GM12878 (cell line): ENCODE measurements around the gene RAP1GAP2. TPM values are rescaled to one million over a fixed set of nuclear protein-coding genes. Genes with fewer than 3 reads are reported as not detected.

Source experiments
- ATAC-seq: fragments of 200-7000 bp; cut with Tn5 transposase; 3 replicates; pipeline ENCODE4 v1.9.1; 2020; ENCODE audit warnings: mild to moderate bottlenecking, moderate library complexity
- BruUV-seq: library from RNA; stranded (reverse); fragments of 400-500 nt; replicated peaks from 2 replicates; lab custom pipeline; 2021; lab: Mats Ljungman, UMichigan
- CTCF ChIA-PET: fragments of 300-600 bp; sonication (Branson Sonifier 250); formaldehyde crosslinking; extraction: SDS; loops from one replicate; lab custom pipeline; 2021; ENCODE audit warnings: inconsistent platforms; lab: Yijun Ruan, JAX
- POLR2A ChIA-PET: fragments of 350-600 bp; formaldehyde crosslinking; extraction: SDS; loops from one replicate; lab custom pipeline; 2021; ENCODE audit warnings: inconsistent platforms; lab: Charles Lee
- RAD21 ChIA-PET: fragments of 300-600 bp; sonication (Branson Sonifier 250); formaldehyde crosslinking; loops from one replicate; lab custom pipeline; 2023; ENCODE audit warnings: antibody characterized with exemption; ENCODE audit not compliant: unreplicated experiment; lab: Charles Lee
- SMC1A ChIA-PET: fragments of 300-600 bp; sonication (Branson Sonifier 250); formaldehyde crosslinking; loops from one replicate; lab custom pipeline; 2023; ENCODE audit not compliant: unreplicated experiment, uncharacterized antibody; lab: Charles Lee
- DNase-seq: peaks from one replicate; pipeline ENCODE4 v3.0.0-alpha.2; 2011; ENCODE audit warnings: low read depth, low spot score
- FAIRE-seq: peaks from 3 replicates; lab custom pipeline; 2011; peaks lifted over from hg19 to GRCh38; lab: Jason Lieb, UNC
- H2AFZ ChIP-seq: 2 replicates; pipeline ENCODE4 v1.6.0; 2011; ENCODE audit warnings: low read depth, low read length, control low read depth; ENCODE audit not compliant: control insufficient read depth
- H3K27ac ChIP-seq: 2 replicates; pipeline ENCODE4 v1.5.1; 2011; ENCODE audit warnings: control low read depth; ENCODE audit not compliant: control insufficient read depth, insufficient read depth
- H3K27me3 ChIP-seq, 2 experiments: replicated peaks in 1 of 2; 2 replicates each; pipeline versions ENCODE4 v1.6.0 to v1.6.1; 2011; ENCODE audit warnings: low read length in 1 of 2; ENCODE audit not compliant: control insufficient read depth in 2 of 2, insufficient read depth in 2 of 2
- H3K36me3 ChIP-seq, 2 experiments: 2 replicates each; pipeline ENCODE4 v1.5.1; 2011; ENCODE audit warnings: low read length in 1 of 2; ENCODE audit not compliant: control insufficient read depth in 2 of 2, insufficient read depth in 2 of 2
- H3K4me1 ChIP-seq: 2 replicates; pipeline ENCODE4 v1.6.1; 2011; ENCODE audit warnings: mild to moderate bottlenecking, low read length, moderate library complexity, mixed read lengths; ENCODE audit not compliant: control insufficient read depth, insufficient read depth
- H3K4me2 ChIP-seq: 2 replicates; pipeline ENCODE4 v1.6.0; 2011; ENCODE audit warnings: control low read depth; ENCODE audit not compliant: control insufficient read depth, insufficient read depth
- H3K4me3 ChIP-seq: fragments of 200-600 bp; sonication (generic); 2 replicates; pipeline ENCODE4 v1.5.1; 2016
- H3K79me2 ChIP-seq: 2 replicates; pipeline ENCODE4 v1.6.0; 2011; ENCODE audit warnings: low read length; ENCODE audit not compliant: control insufficient read depth, insufficient read depth
- H3K9ac ChIP-seq: 2 replicates; pipeline ENCODE4 v1.8.0; 2011; ENCODE audit warnings: low read length, control low read depth, mixed read lengths; ENCODE audit not compliant: control insufficient read depth, insufficient read depth
- H3K9me3 ChIP-seq: replicated peaks from 3 replicates; pipeline ENCODE4 v1.5.1; 2011; ENCODE audit warnings: mild to moderate bottlenecking, low read length; ENCODE audit not compliant: control insufficient read depth, insufficient read depth
- H4K20me1 ChIP-seq: 2 replicates; pipeline ENCODE4 v1.6.0; 2011; ENCODE audit not compliant: control insufficient read depth, insufficient read depth
- ATF7 ChIP-seq: fragments of 450-650 bp; IDR thresholded peaks from 2 replicates; pipeline ENCODE4 v1.6.1; 2016; ENCODE audit warnings: low read depth, mild to moderate bottlenecking
- BMI1 ChIP-seq: fragments of 450-650 bp; IDR thresholded peaks from 2 replicates; pipeline ENCODE4 v1.6.1; 2016; ENCODE audit warnings: mild to moderate bottlenecking, moderate library complexity, borderline replicate concordance
- CBX3 ChIP-seq: fragments of 200-600 bp; sonication (generic); IDR thresholded peaks from 2 replicates; pipeline ENCODE4 v1.6.1; 2016; ENCODE audit warnings: low read depth, borderline replicate concordance
- CHD2 ChIP-seq: IDR thresholded peaks from 2 replicates; pipeline ENCODE4 v1.6.1; 2011; ENCODE audit warnings: low read depth, low read length, improper control_type of control experiment, borderline replicate concordance
- DPF2 ChIP-seq: fragments of 450-650 bp; IDR thresholded peaks from 2 replicates; pipeline ENCODE4 v1.6.1; 2017; ENCODE audit warnings: mild to moderate bottlenecking
- E2F4 ChIP-seq: IDR thresholded peaks from 2 replicates; pipeline ENCODE4 v1.6.1; 2012; ENCODE audit warnings: low read depth, low read length, improper control_type of control experiment
- EP300 ChIP-seq, 2 experiments: fragments of 150-350 bp in 1 of 2; IDR thresholded peaks; 2 replicates each; pipeline ENCODE4 v1.6.1; 2011 to 2012; ENCODE audit warnings: low read depth in 2 of 2, low read length in 2 of 2, borderline replicate concordance in 1 of 2, improper control_type of control experiment in 1 of 2, inconsistent platforms in 1 of 2; ENCODE audit not compliant: control insufficient read depth in 1 of 2
- NFXL1 ChIP-seq: fragments of 450-650 bp; IDR thresholded peaks from 2 replicates; pipeline ENCODE4 v1.6.1; 2017; ENCODE audit warnings: antibody characterized with exemption, mild to moderate bottlenecking, borderline replicate concordance
- RAD21 ChIP-seq: IDR thresholded peaks from 2 replicates; pipeline ENCODE4 v1.6.1; 2011; ENCODE audit warnings: mild to moderate bottlenecking, low read depth, low read length, moderate library complexity; ENCODE audit not compliant: insufficient read depth
- SMAD5 ChIP-seq: IDR thresholded peaks from 2 replicates; pipeline ENCODE4 v1.6.1; 2016; ENCODE audit warnings: antibody characterized with exemption, low read depth
- SREBF2 ChIP-seq: IDR thresholded peaks from 2 replicates; pipeline ENCODE4 v1.6.1; 2012; ENCODE audit warnings: mild to moderate bottlenecking, low read length
- SRF ChIP-seq, 2 experiments: IDR thresholded peaks; 2 replicates each; pipeline ENCODE4 v1.6.1; 2011; ENCODE audit warnings: low read depth in 2 of 2, low read length in 2 of 2, mild to moderate bottlenecking in 1 of 2, moderate library complexity in 1 of 2
- TCF3 ChIP-seq: IDR thresholded peaks from 2 replicates; pipeline ENCODE4 v1.6.1; 2012; ENCODE audit warnings: low read depth, mild to moderate bottlenecking, low read length, borderline replicate concordance; ENCODE audit not compliant: insufficient read depth
- YBX1 ChIP-seq: fragments of 450-650 bp; IDR thresholded peaks from 2 replicates; pipeline ENCODE4 v1.6.1; 2016; ENCODE audit warnings: antibody characterized with exemption
- YY1 ChIP-seq: IDR thresholded peaks from 2 replicates; pipeline ENCODE4 v1.6.1; 2011; ENCODE audit warnings: low read depth, mild to moderate bottlenecking, low read length
- ZBTB40 ChIP-seq: fragments of 450-650 bp; IDR thresholded peaks from 2 replicates; pipeline ENCODE4 v1.6.1; 2016; ENCODE audit warnings: mild to moderate bottlenecking, moderate library complexity, borderline replicate concordance
- ZNF384 ChIP-seq: IDR thresholded peaks from 2 replicates; pipeline ENCODE4 v1.6.1; 2012; ENCODE audit warnings: low read depth, mild to moderate bottlenecking, low read length, improper control_type of control experiment, borderline replicate concordance
- WGBS: methylation state at CpG from one replicate; pipeline ENCODE4 v1.1.6; 2016; ENCODE audit warnings: low lambda C conversion rate; ENCODE audit not compliant: insufficient replicate concordance, insufficient coverage; ENCODE audit errors: missing lambda C conversion rate; 5-methylcytosine and 5-hydroxymethylcytosine counted together
- in situ Hi-C: fragments of 300-500 bp; cut with MboI; formaldehyde crosslinking; loops from 9 replicates; pipeline ENCODE4 v1.14.3; 2018; ENCODE audit warnings: mixed read lengths
- intact Hi-C: fragments of 100-400 bp; cut with micrococcal nuclease; formaldehyde crosslinking; loops from one replicate; pipeline ENCODE4 v1.14.2; 2022; ENCODE audit not compliant: unreplicated experiment
- polyA plus RNA-seq, 11 experiments: library from polyadenylated mRNA; depleted of rRNA in 4 of 11; unstranded in 6 of 11; stranded (reverse) in 5 of 11; fragments of >200 nt; fragmentation: Nextera tagmentation in 4 of 11; fragmentation: Illumina TruSeq in 1 of 11; extraction: Ambion mirVana in 4 of 11; extraction: Trizol in 1 of 11; gene quantifications; 1 replicate in 1 of 11; 2 replicates in 10 of 11; pipeline versions ENCODE4 v1.2.1 to v1.2.3, GENCODE V29; 2011 to 2016; ENCODE audit warnings: inconsistent platforms in 2 of 11, missing spikeins in 2 of 11, low read depth in 1 of 11
- total RNA-seq, 4 experiments: library from RNA; depleted of rRNA in 3 of 4; stranded (reverse); fragments of >200 nt in 3 of 4; fragmentation: Illumina TruSeq in 1 of 4; extraction: Trizol in 1 of 4; gene quantifications; 2 replicates each; pipeline versions ENCODE4 v1.2.1 to v1.2.3, GENCODE V29; 2013 to 2021
- TF ChIP-seq, protein P1 (sequence below): fragments of 450-650 bp; IDR thresholded peaks from 2 replicates; pipeline ENCODE4 v1.6.1; 2017; ENCODE audit warnings: mild to moderate bottlenecking

Gene RAP1GAP2
- total and polyA plus RNA-seq, 10 of the 15 experiments (the other 5 are each of a cell fraction or from before 2014, with no cell fraction given): 0.03 to 0.95 (median 0.49) TPM; not detected in 2

DNA sequence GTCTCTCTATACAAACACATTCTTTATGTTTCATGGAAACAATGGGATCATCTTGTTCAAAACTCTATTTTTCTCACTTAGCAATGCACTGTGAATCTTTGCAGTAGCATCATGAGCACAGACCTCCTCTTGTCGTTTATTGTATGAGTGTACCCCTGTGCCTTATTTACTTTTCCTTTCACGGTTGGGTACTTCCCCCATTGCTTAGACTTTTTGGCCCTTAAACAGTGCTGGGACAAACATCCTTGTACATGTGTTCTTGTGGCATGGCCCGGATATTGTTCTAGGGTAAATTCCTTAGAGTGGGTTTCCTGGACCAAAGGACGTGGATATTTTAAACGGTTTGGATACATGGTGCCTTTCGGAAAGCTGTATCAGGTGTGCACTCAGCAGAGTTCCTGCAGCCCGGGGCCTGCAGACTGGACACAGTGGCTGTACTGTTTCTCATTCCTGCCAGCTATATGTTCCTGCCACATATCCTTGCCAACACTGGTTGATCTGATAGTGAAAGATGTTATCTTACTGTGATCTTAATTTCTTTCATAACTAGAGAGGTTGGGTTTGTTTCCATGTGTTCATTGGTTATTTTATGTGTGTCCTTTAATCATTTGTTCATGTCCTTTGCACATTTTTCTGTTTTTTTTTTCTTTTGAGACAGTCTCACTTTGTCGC is 156.1 kb downstream of the RAP1GAP2 start:
- Histone ChIP-seq H3K9ac (no peak overlapping the region), H3K36me3 (no peaks in the 10 kb centered on the region), H4K20me1 (no peaks in the 10 kb centered on the region), H3K27ac (no peak overlapping the region), H3K4me1 (no peaks in the 10 kb centered on the region), H3K27me3 (peaks cover 0 to 7% of the 10 kb centered on the region in 2 experiments; a peak in 2 of 4 replicates), H3K4me2 (no peak overlapping the region), H2AFZ (no peak overlapping the region), H3K4me3 (no peak overlapping the region), H3K9me3 (no peaks in the 10 kb centered on the region), H3K79me2 (no peaks in the 10 kb centered on the region)
- 24% methylated on average over 8 of the region's 8 CpGs for WGBS
- CTCF ChIA-PET: no interaction called here
- POLR2A ChIA-PET: interaction anchor here (0.5 kb wide), 1 partner anchor 629 kb away, joined by 5 read pairs; no protein-coding TSS in a partner anchor
- SMC1A ChIA-PET: no interaction called here
- RAD21 ChIA-PET: no interaction called here
- DNase-seq (no peak), FAIRE-seq (no peak), ATAC-seq (no peak)
- in situ Hi-C loops: no loop called here
- intact Hi-C loops: no loop called here
- BruUV-seq: no TSS peak
- TF ChIP-seq EP300 (IDR thresholded peaks at IDR 0.05; ENCODE audit: borderline replicate concordance in 1 of 2, control insufficient read depth in 1 of 2, low read depth in 2 of 2, low read length in 2 of 2) (no peak), SRF (IDR thresholded peaks at IDR 0.05; ENCODE audit: low read depth in 2 of 2, low read length in 2 of 2) (no peak), CHD2 (no peak), SREBF2 (no peak), NFXL1 (no peak), BMI1 (no peak), ZBTB40 (no peak), TCF3 (no peak), RAD21 (no peak), ATF7 (no peak), YY1 (no peak), ZNF384 (no peak), SMAD5 (no peak), E2F4 (no peak), DPF2 (no peak), YBX1 (no peak), CBX3 (no peak)
- TF ChIP-seq, protein P1, sequence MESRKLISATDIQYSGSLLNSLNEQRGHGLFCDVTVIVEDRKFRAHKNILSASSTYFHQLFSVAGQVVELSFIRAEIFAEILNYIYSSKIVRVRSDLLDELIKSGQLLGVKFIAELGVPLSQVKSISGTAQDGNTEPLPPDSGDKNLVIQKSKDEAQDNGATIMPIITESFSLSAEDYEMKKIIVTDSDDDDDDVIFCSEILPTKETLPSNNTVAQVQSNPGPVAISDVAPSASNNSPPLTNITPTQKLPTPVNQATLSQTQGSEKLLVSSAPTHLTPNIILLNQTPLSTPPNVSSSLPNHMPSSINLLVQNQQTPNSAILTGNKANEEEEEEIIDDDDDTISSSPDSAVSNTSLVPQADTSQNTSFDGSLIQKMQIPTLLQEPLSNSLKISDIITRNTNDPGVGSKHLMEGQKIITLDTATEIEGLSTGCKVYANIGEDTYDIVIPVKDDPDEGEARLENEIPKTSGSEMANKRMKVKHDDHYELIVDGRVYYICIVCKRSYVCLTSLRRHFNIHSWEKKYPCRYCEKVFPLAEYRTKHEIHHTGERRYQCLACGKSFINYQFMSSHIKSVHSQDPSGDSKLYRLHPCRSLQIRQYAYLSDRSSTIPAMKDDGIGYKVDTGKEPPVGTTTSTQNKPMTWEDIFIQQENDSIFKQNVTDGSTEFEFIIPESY: no peak
